HuH-7.5 (cell line): ENCODE data around the gene THG1L.
"Not testable (repeated sequence)": the region's sequence is repeated elsewhere in the genome, so short reads cannot be mapped to it uniquely, and the experiment has no call there.

Experiments
- DNase-seq: peaks from one replicate; pipeline ENCODE4 v3.0.0; 2011; ENCODE audit warnings: low spot score

THG1L gene

GRCh38 chr5:157727858-157728257 is 3.4 kb upstream of the THG1L start:
- DNase-seq: not testable (repeated sequence)

DNA sequence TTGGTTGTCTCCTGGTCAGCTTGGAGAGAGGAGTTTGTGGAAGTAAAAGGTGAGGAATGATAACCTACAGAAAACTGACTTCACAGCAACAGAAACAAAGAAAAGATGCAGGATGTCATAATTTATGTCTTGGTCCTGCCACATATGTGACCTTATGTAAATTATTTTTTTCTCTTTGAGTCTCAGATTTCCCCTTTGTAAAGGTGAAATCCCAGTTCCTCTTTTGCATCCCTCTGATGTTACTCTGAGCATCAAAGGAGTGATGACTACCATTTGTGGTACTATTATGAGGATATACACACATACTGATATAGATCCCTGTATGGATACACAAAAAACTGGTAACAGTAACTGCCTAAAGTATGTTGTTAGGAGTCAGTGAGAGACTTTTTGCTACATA is 1.4 kb upstream of the THG1L start:
- DNase-seq: no peak

GRCh38 chr5:157730900-157731271 is 334 bp upstream of the THG1L start:
- no peak for DNase-seq

DNA sequence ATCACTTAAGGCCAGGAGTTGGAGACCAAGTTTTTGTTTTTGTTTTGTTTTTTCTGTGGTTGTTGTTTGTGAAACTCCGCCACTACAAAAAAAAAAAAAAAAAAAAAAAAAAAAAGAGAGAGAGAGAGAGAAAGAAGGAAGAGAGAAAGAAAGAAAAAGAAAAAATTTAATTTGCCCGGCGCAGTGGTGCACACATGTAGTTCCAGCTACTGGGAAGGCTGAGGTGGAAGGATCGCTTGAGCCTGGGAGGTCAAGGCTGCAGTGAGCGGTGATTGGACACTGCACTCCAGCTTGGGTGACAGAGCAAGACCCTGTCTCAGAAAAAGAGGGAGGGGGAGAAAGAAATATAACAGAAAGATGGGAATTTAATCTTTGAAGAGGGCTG is 902 bp downstream of the THG1L start:
- no peak for DNase-seq

- DNase-seq: no peak
Observed at GRCh38 chr5:157732596-157733262, 1.5 kb downstream of the THG1L start.

- no peak for DNase-seq
Observed at GRCh38 chr5:157734436-157734835, 3.2 kb downstream of the THG1L start.

DNA sequence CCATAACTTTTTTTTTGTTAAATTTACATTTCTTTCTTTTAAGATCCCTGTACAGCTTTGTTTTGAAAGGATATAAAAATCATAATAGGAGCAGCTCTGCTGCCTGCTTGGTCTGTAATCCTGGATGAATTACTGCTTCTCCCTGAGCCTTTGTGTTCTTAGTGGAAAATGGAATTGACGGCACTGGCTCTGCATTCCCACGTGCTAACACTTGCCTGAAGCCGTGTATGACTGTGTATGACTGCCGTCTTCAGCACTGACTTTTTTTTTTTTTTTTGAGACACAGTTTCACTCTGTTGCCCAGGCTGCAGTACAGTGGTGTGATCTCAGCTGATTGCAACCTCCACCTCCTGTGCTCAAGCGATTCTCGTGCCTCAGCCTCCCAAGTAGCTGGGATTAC is 4.8 kb downstream of the THG1L start:
- DNase-seq: no peak

DNA sequence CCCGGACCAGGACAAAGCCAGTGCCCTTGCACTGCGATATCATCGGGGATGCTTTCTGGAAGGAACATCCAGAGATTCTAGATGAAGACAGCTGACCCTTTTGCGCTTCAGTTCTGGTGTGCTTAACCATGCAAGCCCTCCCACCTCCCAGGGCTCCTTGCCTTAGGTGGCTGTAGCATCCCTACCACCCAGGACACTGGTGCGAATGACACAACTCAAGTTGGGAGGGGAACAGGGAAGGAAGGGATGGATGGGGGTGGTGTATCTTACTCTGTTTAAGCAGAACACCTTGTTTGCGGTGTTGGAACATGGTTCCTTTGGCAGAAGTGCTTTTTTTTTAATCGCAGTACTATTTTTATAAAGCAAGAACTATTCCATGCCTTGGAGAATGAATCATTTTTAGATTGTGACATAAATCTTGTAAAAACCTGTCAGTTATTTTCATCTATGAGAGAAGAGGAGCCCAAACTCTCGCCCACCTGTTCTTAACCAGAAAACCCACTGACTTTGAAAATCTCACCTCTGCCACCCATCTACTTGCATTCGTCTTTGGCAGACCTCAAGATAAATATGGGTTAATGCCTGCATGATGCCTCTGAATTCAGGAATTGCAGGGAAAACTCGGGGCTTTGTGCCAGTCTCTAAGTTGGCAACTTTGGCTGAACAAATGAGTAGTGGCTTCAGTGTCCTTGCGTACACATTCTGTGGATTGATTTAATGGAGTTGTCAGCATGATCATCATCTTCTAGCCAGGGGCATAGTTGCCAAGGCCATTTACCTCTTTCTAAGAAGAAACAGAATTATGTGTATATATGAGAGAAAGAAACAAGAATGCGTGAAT is 8.4 kb downstream of the THG1L start:
- DNase-seq: no peak

DNA sequence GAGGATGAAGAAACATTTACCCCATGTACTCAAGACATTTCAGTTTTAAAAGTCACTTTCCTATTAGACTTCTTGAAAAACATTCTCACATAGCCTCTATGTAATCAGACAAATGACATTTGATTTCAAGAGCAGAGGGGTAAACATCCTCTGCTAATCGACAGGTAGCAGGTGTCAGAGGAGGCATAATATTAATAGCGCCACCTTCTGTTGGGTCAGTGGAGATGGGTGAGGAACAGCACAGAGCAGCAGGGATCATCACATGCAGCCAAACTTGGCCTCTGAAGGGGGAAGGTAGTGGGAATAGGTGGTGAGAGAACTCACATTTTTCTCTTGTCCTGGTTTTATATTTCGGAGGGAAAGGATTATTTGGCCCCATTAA is 9.0 kb downstream of the THG1L start:
- DNase-seq: peak; percentile 61

- no peak for DNase-seq
Observed at GRCh38 chr5:157741131-157741530, 9.9 kb downstream of the THG1L start.

GRCh38 chr5:157743163-157744050 is 12.2 kb downstream of the THG1L start, which contains the start of gene LSM11:
Gene LSM11, plus strand, starts transcription at chr5:157743712. Its CDS starts 39 bp downstream, at chr5:157743751.
- peak; percentile 81 for DNase-seq

- DNase-seq: peak; percentile 19
Observed at GRCh38 chr5:157744051-157745011, 13.1 kb downstream of the THG1L start.

DNA sequence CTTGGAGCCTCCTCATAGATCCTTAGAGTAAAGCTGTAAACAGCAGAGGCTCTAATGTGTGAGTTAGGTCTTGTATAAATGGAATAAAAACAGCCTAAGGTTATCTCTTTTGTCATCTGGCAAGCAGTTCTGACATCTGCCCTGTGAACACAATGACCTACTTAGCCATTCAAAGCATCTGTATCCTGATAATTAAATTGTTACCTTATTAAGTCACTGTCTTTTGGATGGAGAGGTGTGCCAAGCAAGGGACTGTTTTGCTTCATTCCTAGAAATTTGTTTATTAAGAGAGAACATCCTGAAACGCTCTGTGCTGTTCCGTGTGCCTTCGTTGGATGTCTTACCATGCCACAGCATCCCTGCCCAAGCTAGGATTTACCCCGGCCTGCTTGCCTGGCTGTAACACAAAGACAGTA is 13.8 kb downstream of the THG1L start:
- no peak for DNase-seq

GRCh38 chr5:157747173-157747740 is 16.0 kb downstream of the THG1L start:
- no peak for DNase-seq

DNA sequence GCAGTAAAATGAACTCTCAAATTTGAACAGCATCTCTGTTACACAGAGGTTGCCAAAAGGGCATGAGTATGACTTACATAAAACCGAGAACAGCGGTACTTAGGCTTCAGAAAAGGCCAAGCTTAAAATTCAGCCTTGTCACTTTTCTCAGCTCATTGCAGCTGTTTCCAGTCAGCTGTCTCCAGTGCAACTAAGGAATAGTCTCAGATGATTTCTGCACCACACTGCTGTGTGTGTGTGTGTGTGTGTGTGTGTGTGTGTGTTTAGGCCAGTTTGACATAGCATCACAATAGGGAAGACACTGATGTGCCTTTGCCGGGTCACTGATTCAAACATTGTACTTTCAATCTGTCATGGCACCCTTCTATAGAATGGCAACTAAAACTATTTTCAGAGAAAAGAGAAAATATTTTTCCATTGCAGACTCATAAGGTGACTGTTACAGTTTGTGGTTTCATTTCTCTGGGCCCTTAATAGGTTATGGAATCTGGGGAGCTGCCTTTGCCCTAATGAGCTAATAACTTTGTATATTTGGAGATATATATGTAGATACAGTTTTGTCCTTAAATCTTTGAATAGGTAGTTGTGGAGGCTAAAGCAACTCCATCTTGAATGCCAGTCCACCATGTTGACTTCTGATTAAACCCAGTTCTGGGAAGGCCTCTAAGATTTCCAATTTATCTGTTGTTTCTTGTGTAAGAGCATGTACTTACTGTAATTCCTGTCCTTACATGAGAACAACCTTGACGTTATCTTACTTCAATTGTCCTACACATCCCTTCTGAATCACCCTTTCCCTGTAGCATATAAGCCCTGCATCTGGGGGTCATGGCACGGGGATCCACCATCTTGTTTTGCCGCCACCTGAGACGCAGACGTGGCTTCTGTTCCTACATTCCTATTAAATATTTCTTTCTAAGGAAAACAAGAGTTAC is 16.8 kb downstream of the THG1L start:
- no peak for DNase-seq

DNA sequence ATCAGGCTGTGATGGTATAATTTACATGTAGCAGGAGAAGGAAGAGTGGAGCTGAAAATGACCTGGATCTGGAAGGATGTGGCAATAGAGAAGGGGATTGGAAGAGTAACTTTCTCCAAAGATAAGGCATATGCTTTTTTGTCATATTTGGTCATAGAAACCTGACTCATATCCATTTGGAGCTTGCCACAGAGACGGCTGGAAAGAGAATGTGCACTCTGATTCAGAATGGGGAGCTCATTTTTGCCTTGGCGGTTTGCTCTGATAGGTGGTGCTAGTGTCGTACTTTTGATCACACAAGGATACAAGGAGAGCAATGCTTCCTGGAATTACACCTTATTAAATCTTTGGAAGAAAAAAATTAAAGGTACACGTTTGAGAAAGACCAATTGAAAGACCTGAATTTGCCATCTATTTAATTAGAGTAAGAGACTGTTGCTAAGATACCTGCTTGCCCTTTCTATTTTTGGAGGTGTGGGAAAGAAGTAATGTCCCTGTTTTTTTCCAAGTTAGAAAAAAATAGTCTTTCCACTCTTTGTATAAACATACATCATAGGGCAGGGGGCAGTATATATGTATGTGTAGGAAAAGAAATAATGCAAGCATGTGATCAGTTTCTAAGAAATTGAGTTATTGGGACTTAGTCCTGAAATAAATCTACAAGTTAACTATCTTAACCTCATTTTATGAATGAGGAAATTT is 17.7 kb downstream of the THG1L start:
- DNase-seq: no peak

DNA sequence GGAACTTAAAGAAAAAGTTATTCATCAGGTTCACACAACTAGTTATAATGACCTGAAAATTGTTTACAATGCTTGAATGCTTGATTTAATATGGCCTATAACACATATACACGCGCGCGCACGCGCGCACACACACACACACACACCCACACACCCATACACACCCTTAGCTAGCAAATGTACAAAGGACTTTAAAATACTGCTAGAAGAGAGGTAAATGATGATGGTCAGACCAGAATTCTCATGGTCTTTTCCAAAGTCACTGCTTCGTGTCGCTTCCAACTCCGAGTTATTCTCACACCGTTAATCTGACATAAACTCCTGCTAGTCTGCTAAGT is 18.2 kb downstream of the THG1L start:
- DNase-seq: no peak

GRCh38 chr5:157750320-157750719 is 19.1 kb downstream of the THG1L start:
- no peak for DNase-seq

DNA sequence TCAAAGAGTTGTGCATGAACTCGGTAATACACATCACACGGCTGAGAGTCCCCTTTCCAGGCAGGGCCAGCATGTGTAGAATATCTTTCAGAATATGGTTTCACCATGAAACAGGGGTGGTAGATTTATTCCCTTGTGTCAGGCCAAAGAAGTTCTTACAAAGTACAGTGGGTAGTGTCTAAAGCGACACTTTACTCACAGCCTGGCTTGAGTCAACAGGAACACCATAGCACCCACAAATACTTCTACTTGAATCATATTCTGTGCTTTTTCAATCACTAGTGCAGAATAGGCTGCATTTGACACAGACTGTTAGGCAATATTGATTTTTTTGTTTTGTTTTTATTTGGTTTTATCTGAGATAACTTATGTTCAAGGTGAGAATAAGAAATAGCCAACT is 24.9 kb downstream of the THG1L start:
- no peak for DNase-seq
